GM12864 (cell line): Measurements from ENCODE around the gene CEP85.

ENCODE experiments used
- DNase-seq: peaks from one replicate; pipeline ENCODE4 v3.0.0-alpha.2; 2011; ENCODE audit warnings: low read depth
- H3K4me3 ChIP-seq: 2 replicates; pipeline ENCODE4 v1.5.1; 2011; ENCODE audit warnings: mild to moderate bottlenecking, low read depth, low read length, control low read depth
- TF ChIP-seq, protein P1 (sequence below): IDR thresholded peaks from 2 replicates; pipeline ENCODE4 v1.5.1; 2011; ENCODE audit warnings: low read depth, mild to moderate bottlenecking, moderate library complexity, low read length, control low read depth, inconsistent platforms; ENCODE audit errors: missing control alignments

The CEP85 gene

DNA sequence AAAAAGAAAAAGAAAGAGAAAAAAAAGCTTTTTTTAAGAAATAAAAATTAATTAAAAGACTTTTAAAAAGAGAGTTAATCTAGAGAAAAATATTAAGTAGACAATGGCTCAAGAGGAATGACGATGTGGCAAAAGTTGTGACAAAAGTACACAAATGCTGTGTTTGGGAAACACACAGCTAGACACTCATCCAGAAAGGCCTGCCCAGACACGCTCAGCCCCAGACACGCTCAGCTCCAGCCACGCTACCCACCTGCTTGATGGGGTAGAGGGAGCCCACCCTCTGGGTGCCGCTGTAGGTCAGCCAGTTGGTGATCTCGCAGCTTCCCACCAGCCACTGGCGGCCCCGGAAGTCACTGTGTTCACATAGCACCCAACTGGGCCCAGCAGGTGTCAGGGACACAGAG is 94.0 kb downstream of the CEP85 start:
- DNase-seq: no peak
- no peak overlapping the region for H3K4me3 ChIP-seq
- TF ChIP-seq, protein P1, sequence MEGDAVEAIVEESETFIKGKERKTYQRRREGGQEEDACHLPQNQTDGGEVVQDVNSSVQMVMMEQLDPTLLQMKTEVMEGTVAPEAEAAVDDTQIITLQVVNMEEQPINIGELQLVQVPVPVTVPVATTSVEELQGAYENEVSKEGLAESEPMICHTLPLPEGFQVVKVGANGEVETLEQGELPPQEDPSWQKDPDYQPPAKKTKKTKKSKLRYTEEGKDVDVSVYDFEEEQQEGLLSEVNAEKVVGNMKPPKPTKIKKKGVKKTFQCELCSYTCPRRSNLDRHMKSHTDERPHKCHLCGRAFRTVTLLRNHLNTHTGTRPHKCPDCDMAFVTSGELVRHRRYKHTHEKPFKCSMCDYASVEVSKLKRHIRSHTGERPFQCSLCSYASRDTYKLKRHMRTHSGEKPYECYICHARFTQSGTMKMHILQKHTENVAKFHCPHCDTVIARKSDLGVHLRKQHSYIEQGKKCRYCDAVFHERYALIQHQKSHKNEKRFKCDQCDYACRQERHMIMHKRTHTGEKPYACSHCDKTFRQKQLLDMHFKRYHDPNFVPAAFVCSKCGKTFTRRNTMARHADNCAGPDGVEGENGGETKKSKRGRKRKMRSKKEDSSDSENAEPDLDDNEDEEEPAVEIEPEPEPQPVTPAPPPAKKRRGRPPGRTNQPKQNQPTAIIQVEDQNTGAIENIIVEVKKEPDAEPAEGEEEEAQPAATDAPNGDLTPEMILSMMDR: no peak
